Spinal cord (tissue), 10 donors: ENCODE data around the gene UNC79. TPM values are rescaled to one million over a fixed set of nuclear protein-coding genes. Genes with fewer than 3 reads are reported as not detected.
"Not testable (repeated sequence)": the region's sequence is repeated elsewhere in the genome, so short reads cannot be mapped to it uniquely, and the experiment has no call there.

ENCODE experiments used
- DNase-seq, 6 donors: peaks; one replicate each; pipeline versions ENCODE4 v3.0.0 to v3.0.0-alpha.2; 2013 to 2015; ENCODE audit warnings: low spot score in 6 of 6, low read depth in 4 of 6
- H3K27ac ChIP-seq: one replicate; pipeline ENCODE4 v1.5.1; 2013; ENCODE audit warnings: low read depth, low read length, control low read depth
- H3K27me3 ChIP-seq: one replicate; pipeline ENCODE4 v1.6.1; 2013; ENCODE audit warnings: low read length; ENCODE audit not compliant: control insufficient read depth, insufficient read depth
- H3K36me3 ChIP-seq: one replicate; pipeline ENCODE4 v1.6.1; 2013; ENCODE audit warnings: low read length; ENCODE audit not compliant: control insufficient read depth, insufficient read depth
- H3K4me1 ChIP-seq: one replicate; pipeline ENCODE4 v1.6.1; 2013; ENCODE audit warnings: low read length; ENCODE audit not compliant: control insufficient read depth, insufficient read depth
- H3K4me3 ChIP-seq: one replicate; pipeline ENCODE4 v1.5.1; 2013; ENCODE audit warnings: low read depth, low read length, control low read depth
- H3K9me3 ChIP-seq: one replicate; pipeline ENCODE4 v1.6.1; 2013; ENCODE audit warnings: low read length; ENCODE audit not compliant: control insufficient read depth, insufficient read depth
- WGBS: methylation state at CpG from one replicate; pipeline ENCODE4 v1.1.5; 2013; ENCODE audit warnings: missing lambda C conversion rate; ENCODE audit not compliant: insufficient coverage; 5-methylcytosine and 5-hydroxymethylcytosine counted together
- polyA plus RNA-seq, 2 donors: library from polyadenylated mRNA; unstranded; fragments of 120-200 nt; gene quantifications; one replicate each; pipeline ENCODE4 v1.2.1, GENCODE V29; 2013; ENCODE audit not compliant: insufficient read length in 2 of 2
- total RNA-seq, 2 donors: library from RNA; depleted of rRNA in 1 of 2; stranded (reverse); fragments of 120-200 nt in 1 of 2; fragments of >200 nt in 1 of 2; gene quantifications; one replicate each; pipeline versions ENCODE4 v1.2.3 to v1.2.4, GENCODE V29; 2013 to 2014
- donor health status: healthy.

UNC79 gene
- total and polyA plus RNA-seq, 4 donors: 7.9 to 20.7 (median 15.1) TPM

DNA sequence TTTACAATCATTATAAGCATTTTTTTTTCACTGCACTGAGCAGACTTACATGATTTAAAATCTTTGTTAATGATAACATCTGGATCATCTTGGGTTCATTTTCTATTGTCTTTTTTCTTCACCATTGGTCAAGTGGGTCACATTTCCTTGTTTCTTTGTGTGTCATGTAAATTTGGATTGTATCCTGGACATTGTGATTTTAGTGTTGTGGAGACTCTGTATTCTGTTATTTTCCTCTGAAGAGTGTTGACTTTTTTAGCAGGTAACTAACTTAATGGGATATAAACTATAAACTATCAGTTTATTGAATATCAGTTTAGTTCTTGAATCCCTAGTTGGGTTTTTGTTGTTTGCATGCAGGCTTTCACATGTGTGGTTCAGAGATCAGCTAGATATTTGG lies 4.0 kb upstream of the UNC79 start:
- Histone ChIP-seq H3K4me3 (no peak overlapping the region), H3K27me3 (no peaks in the 10 kb centered on the region), H3K27ac (no peak overlapping the region), H3K9me3 (peaks cover 4% of the 10 kb centered on the region), H3K36me3 (no peaks in the 10 kb centered on the region), H3K4me1 (peaks cover 6% of the 10 kb centered on the region)
- DNase-seq: no peak

DNA sequence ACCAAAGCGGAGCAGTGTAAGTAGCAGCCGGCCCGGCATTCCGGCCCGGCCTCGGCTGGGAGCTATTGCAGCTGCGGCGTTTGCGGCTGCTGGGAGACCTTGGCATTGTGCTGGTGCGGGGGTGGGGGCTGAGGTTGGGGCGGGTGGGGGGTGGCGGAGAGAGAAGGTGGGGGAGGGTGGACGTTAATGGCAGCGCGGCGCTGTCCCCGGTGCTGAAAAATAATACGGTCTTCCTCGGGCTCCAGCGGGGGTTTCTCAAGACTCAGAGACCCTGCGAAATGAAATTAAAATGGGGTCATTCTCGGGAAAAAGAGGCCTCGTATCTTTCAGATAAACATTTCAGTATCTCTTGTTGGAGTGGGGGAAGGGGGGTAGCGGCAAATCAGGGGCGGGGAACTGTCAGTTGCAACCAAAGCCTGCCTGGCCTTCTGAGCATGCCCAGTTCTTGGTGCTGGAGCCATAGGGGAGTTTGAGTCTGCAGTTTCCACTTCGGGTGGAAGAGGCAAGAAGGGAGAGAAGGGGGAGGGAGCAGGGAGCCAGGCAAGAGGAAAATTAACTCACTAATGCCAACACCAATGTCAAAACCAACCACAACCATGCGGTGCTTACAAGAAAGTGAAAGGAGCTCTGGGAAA lies 414 bp downstream of the UNC79 start:
- H3K4me1 ChIP-seq: peaks cover 6% of the 10 kb centered on the region
- peak overlapping the region; percentile 55 for H3K4me3 ChIP-seq
- no peaks in the 10 kb centered on the region for H3K27me3 ChIP-seq
- WGBS: 0% methylated on average over 4 of the region's 27 CpGs
- H3K27ac ChIP-seq: peak overlapping the region; percentile 62
- peak; percentile 55 to 98 (median 78) for DNase-seq
- H3K9me3 ChIP-seq: no peaks in the 10 kb centered on the region
- H3K36me3 ChIP-seq: no peaks in the 10 kb centered on the region

DNA sequence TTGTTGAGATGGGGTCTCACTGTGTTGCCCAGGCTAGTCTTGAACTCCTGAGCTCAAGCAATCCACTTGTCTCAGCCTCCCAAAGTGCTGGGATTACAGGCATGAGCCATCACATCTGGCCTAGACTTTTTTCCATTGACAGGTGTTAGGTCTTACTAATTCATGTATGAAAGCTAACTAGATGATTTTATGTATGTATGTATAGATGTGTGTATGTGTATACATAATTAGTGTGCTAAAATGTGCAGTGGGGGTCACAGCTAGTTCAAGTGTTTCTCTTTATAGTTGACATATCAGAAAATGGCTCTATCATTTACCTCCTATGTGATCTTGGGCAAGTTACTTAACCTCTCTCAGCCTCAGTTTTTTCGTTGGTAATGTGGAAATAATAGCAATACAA lies 23.5 kb downstream of the UNC79 start:
- no CpG with 5 or more reads among the region's 1 CpG for WGBS
- H3K4me3 ChIP-seq: no peak overlapping the region
- DNase-seq: no peak
- no peaks in the 10 kb centered on the region for H3K4me1 ChIP-seq
- no peaks in the 10 kb centered on the region for H3K27me3 ChIP-seq
- no peak overlapping the region for H3K27ac ChIP-seq
- H3K9me3 ChIP-seq: no peaks in the 10 kb centered on the region
- H3K36me3 ChIP-seq: no peaks in the 10 kb centered on the region

DNA sequence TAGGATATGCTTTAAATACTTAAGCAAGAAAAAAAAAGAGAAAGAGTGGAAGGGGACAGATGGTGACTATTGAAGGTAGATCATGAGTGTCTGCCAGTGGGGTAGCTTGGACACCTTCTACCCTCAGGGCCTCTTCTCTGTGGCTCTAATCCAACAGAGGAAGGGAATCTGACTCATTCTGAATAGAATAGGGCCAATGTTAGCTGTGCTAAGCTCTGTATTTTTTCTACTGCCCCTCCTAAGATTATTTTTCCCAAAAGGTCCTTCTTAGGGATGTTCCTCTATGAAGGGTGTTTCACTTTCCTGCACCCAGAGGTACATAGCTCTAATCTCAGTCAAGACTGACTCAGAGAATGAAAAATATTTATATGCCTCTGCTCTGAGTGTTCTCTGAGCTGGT lies 25.6 kb downstream of the UNC79 start:
- Histone ChIP-seq H3K36me3 (no peaks in the 10 kb centered on the region), H3K27ac (no peak overlapping the region), H3K4me3 (no peak overlapping the region), H3K27me3 (no peaks in the 10 kb centered on the region), H3K4me1 (no peaks in the 10 kb centered on the region), H3K9me3 (no peaks in the 10 kb centered on the region)
- DNase-seq: no peak

DNA sequence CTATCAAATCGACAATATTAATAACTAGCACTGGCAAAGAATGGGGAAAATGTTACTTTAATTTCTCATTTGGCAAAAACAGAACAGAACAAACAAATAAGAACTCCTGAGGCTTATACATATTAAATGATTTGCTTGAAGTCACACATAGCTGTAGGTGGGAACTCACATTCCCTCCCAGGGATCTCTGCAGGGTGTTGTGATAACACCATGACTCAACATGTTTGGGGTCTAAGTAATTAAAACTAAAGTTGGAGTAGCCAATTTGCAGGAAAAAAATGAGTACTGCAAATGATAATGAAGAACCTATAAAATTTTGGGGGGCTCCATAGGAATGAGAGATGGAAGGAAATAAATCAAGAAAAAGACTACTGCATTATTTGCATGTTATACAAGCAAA lies 27.5 kb downstream of the UNC79 start:
- Histone ChIP-seq H3K9me3 (no peaks in the 10 kb centered on the region), H3K27me3 (no peaks in the 10 kb centered on the region), H3K27ac (no peak overlapping the region), H3K4me1 (no peaks in the 10 kb centered on the region), H3K36me3 (no peaks in the 10 kb centered on the region), H3K4me3 (no peak overlapping the region)
- DNase-seq: no peak
- no CpG with 5 or more reads among the region's 1 CpG for WGBS

DNA sequence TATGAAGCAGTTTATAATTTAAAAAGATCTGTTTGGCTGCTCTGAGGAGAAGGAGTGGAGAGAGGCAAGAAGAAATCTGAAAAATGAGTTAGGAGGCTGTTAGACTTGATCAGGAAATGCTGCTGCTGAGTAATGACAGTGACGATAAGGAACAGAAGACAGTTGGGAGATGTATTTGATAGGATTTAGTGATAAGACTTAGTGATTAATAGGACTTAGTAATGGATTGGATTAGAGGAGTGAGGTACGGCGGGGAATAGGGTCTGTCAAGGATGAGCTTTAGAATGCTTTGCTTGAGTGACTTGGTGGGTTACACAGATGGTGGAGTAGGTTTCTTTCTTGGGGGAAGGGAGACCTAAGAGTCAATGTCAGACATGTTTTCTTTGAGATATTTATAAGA lies 31.7 kb downstream of the UNC79 start:
- Histone ChIP-seq H3K4me3 (no peak overlapping the region), H3K36me3 (no peaks in the 10 kb centered on the region), H3K27me3 (no peaks in the 10 kb centered on the region), H3K27ac (no peak overlapping the region), H3K4me1 (no peaks in the 10 kb centered on the region), H3K9me3 (no peaks in the 10 kb centered on the region)
- DNase-seq: no peak
- 82% methylated on average over 3 of the region's 3 CpGs for WGBS

DNA sequence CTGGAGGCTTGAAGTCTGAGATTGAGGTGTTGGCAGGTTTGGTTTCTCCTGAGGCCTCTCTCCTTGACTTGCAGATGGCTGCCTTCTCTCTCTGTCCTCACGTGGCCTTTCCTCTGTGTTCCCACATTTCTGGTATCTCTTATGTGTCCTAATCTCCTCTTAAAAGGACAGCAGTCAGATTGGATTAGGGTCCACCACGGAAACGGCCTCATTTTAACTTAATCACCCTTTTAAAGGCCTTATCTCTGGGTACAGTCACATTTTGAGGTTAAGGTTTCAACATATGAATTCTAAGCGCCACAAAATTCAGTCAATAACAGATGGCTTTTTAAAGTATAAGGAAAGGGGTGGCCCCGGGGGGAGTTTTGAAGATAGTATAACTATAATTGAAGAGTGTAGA lies 33.5 kb downstream of the UNC79 start:
- no peaks in the 10 kb centered on the region for H3K9me3 ChIP-seq
- no peaks in the 10 kb centered on the region for H3K4me1 ChIP-seq
- DNase-seq: no peak
- 80% methylated on average over 3 of the region's 5 CpGs for WGBS
- no peak overlapping the region for H3K27ac ChIP-seq
- H3K4me3 ChIP-seq: no peak overlapping the region
- H3K27me3 ChIP-seq: no peaks in the 10 kb centered on the region
- no peaks in the 10 kb centered on the region for H3K36me3 ChIP-seq

DNA sequence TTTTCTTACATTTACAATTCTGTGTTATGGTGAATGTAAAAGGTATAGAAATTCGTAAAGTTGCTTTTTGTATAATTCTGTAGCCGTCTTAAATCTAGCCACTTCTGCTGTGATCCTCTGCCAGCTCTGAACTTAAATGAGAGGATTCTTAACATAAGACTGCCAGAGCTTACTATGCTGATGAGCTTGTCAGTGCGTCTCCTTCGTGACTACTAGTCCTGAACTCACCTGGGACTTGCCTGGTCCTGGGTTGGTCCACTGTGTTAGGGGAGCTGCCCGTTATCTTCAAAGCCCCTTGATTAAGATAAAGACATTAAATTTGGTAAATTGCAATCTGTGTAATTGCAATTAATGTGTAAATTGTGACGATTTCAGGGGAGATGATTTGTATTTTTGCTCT lies 44.7 kb downstream of the UNC79 start:
- WGBS: 74% methylated on average over 5 of the region's 6 CpGs
- H3K4me3 ChIP-seq: no peak overlapping the region
- H3K36me3 ChIP-seq: peaks cover 10% of the 10 kb centered on the region
- no peak for DNase-seq
- no peak overlapping the region for H3K27ac ChIP-seq
- no peaks in the 10 kb centered on the region for H3K9me3 ChIP-seq
- H3K4me1 ChIP-seq: no peaks in the 10 kb centered on the region
- H3K27me3 ChIP-seq: no peaks in the 10 kb centered on the region

DNA sequence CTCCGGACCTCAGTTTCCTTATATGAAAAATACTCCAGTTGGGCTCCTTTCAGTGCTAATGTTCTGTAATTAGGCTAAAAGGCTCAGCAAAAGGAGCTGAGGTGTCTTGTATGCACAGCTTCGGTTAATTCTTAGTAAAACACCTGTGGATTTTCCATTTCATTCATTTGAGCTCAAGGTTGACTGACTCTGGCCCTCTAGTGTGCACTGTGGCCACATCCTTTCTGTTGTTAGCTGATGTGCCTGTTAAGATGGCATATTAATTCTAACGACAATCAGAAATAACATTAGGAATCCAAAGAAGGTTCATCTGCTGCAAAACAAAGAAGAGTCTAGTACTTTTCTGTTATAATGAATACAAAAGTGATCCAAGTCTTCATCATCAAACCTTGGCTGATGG lies 45.6 kb downstream of the UNC79 start:
- WGBS: 100% methylated on average over 1 of the region's 3 CpGs
- Histone ChIP-seq H3K27ac (no peak overlapping the region), H3K9me3 (no peaks in the 10 kb centered on the region), H3K36me3 (peaks cover 10% of the 10 kb centered on the region), H3K4me1 (no peaks in the 10 kb centered on the region), H3K27me3 (no peaks in the 10 kb centered on the region), H3K4me3 (no peak overlapping the region)
- no peak for DNase-seq

DNA sequence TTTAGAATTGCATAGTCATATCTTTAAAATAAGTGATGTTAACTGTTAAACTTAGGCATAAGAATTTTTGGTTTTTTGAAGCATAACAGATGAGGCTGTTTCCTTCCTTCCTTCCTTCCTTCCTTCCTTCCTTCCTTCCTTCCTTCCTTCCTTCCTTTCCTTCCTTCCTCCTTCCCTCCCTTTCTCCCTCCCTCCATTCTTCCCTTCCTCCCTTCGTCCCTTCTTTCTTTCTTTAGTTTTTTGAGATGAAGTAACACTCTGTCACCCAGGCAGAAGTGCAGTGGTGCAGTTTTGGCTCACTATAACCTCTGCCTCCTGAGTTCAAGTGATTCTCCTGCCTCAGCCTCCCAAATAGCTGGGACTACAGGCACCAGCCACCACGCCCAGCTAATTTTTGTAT lies 48.3 kb downstream of the UNC79 start:
- not testable (repeated sequence) for H3K4me3 ChIP-seq, H3K9me3 ChIP-seq, H3K27me3 ChIP-seq, H3K27ac ChIP-seq, DNase-seq, H3K4me1 ChIP-seq, H3K36me3 ChIP-seq
- WGBS: no CpG with 5 or more reads among the region's 2 CpGs
